Fibroblast of lung (primary cell): ENCODE measurements around the gene PTEN. TPM values are rescaled to one million over a fixed set of nuclear protein-coding genes. Genes with fewer than 3 reads are reported as not detected.

ENCODE experiments used
- DNase-seq, 2 donors: peaks; one replicate each; pipeline versions ENCODE4 v3.0.0 to v3.0.0-alpha.2; 2010; ENCODE audit warnings: low read depth in 2 of 2
- H2AFZ ChIP-seq: 2 replicates; pipeline ENCODE4 v1.5.1; 2012; ENCODE audit warnings: low read length, control low read depth, inconsistent platforms
- H3K27ac ChIP-seq: 2 replicates; pipeline ENCODE4 v1.5.1; 2011; ENCODE audit warnings: low read length, control low read depth; ENCODE audit not compliant: insufficient read depth
- H3K27me3 ChIP-seq: 2 replicates; pipeline ENCODE4 v1.5.1; 2011; ENCODE audit warnings: mild to moderate bottlenecking, low read length; ENCODE audit not compliant: control insufficient read depth, insufficient read depth
- H3K36me3 ChIP-seq: 2 replicates; pipeline ENCODE4 v1.5.1; 2011; ENCODE audit warnings: low read length; ENCODE audit not compliant: control insufficient read depth, insufficient read depth
- H3K4me1 ChIP-seq: 2 replicates; pipeline ENCODE4 v1.5.1; 2011; ENCODE audit warnings: low read length; ENCODE audit not compliant: control insufficient read depth, insufficient read depth; ENCODE audit errors: extremely low read depth
- H3K4me2 ChIP-seq: 2 replicates; pipeline ENCODE4 v1.5.1; 2011; ENCODE audit warnings: low read length, control low read depth; ENCODE audit not compliant: insufficient read depth; ENCODE audit errors: extremely low read depth
- H3K4me3 ChIP-seq, 4 experiments: fragments of 200-600 bp in 1 of 4; sonication (generic) in 1 of 4; replicated peaks in 1 of 4; 2 replicates each; pipeline ENCODE4 v1.5.1; 2011 to 2016; ENCODE audit warnings: low read length in 4 of 4, low read depth in 3 of 4, mild to moderate bottlenecking in 3 of 4, control low read depth in 2 of 4, inconsistent platforms in 1 of 4, mixed read lengths in 1 of 4; ENCODE audit not compliant: insufficient read depth in 1 of 4; ENCODE audit errors: control extremely low read depth in 1 of 4
- H3K79me2 ChIP-seq: 2 replicates; pipeline ENCODE4 v1.5.1; 2012; ENCODE audit warnings: mild to moderate bottlenecking, low read length, inconsistent platforms; ENCODE audit not compliant: control insufficient read depth, insufficient read depth
- H3K9ac ChIP-seq: 2 replicates; pipeline ENCODE4 v1.5.1; 2011; ENCODE audit warnings: mild to moderate bottlenecking, low read length, control low read depth; ENCODE audit not compliant: insufficient read depth
- H3K9me3 ChIP-seq: 2 replicates; pipeline ENCODE4 v1.5.1; 2012; ENCODE audit warnings: low read depth, low read length; ENCODE audit not compliant: control insufficient read depth, insufficient read depth
- H4K20me1 ChIP-seq: 2 replicates; pipeline ENCODE4 v1.5.1; 2011; ENCODE audit warnings: low read length; ENCODE audit not compliant: control insufficient read depth, insufficient read depth; ENCODE audit errors: extremely low read depth
- EZH2 ChIP-seq: IDR thresholded peaks from 2 replicates; pipeline ENCODE4 v1.5.1; 2012; ENCODE audit warnings: low read length, control low read depth, mild to moderate bottlenecking; ENCODE audit errors: missing control alignments
- polyA plus RNA-seq, 2 donors: library from polyadenylated mRNA; depleted of rRNA in 1 of 2; stranded (reverse) in 1 of 2; unstranded in 1 of 2; fragments of >200 nt; gene quantifications; 2 replicates each; pipeline ENCODE4 v1.2.1, GENCODE V29; 2011 to 2012; ENCODE audit warnings: missing spikeins in 1 of 2
- total RNA-seq: library from RNA; depleted of rRNA; stranded (reverse); fragments of >200 nt; gene quantifications from 2 replicates; pipeline ENCODE4 v1.2.1, GENCODE V29; 2014
- TF ChIP-seq, protein P1 (sequence below), 2 donors: IDR thresholded peaks in 1 of 2; conservative IDR thresholded peaks in 1 of 2; 1 replicate in 1 of 2; 2 replicates in 1 of 2; pipeline ENCODE4 v1.5.1; 2011 to 2012; ENCODE audit warnings: low read length in 2 of 2, control low read depth in 1 of 2, inconsistent platforms in 1 of 2, low read depth in 1 of 2, mild to moderate bottlenecking in 1 of 2

PTEN gene
- total and polyA plus RNA-seq, 2 donors (not counting 1 experiment from before 2014, with no cell fraction given) = 60.2 to 200 TPM

DNA sequence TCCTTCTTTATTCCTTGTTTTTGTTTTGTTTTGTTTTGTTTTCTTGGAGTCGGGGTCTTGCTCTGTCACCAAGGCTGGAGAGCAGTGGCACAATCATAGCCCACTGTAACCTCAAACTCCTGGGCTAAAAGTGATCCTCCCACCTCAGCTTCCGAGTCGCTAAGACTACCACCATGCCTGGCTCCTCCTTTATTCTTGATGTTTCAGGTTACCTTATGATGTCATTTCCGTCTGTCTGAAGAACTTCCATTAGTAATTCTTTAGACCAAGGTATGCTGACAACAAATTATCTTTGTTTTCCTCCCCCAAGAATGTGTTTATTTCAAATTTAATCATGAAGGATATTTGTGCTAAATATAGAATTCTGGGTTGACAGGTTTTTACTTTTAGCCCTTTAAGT, 27.3 kb upstream of the PTEN start:
- Histone ChIP-seq H3K36me3 (no peaks in the 10 kb centered on the region), H3K27ac (no peak overlapping the region), H4K20me1 (no peaks in the 10 kb centered on the region), H3K27me3 (no peaks in the 10 kb centered on the region), H3K9me3 (no peaks in the 10 kb centered on the region), H2AFZ (no peak overlapping the region), H3K4me2 (no peak overlapping the region), H3K4me1 (no peaks in the 10 kb centered on the region), H3K79me2 (no peaks in the 10 kb centered on the region), H3K4me3 (no peak overlapping the region), H3K9ac (no peak overlapping the region)
- DNase-seq = no peak
- TF ChIP-seq EZH2 = no peak
- TF ChIP-seq, protein P1, sequence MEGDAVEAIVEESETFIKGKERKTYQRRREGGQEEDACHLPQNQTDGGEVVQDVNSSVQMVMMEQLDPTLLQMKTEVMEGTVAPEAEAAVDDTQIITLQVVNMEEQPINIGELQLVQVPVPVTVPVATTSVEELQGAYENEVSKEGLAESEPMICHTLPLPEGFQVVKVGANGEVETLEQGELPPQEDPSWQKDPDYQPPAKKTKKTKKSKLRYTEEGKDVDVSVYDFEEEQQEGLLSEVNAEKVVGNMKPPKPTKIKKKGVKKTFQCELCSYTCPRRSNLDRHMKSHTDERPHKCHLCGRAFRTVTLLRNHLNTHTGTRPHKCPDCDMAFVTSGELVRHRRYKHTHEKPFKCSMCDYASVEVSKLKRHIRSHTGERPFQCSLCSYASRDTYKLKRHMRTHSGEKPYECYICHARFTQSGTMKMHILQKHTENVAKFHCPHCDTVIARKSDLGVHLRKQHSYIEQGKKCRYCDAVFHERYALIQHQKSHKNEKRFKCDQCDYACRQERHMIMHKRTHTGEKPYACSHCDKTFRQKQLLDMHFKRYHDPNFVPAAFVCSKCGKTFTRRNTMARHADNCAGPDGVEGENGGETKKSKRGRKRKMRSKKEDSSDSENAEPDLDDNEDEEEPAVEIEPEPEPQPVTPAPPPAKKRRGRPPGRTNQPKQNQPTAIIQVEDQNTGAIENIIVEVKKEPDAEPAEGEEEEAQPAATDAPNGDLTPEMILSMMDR (conservative IDR thresholded peaks at IDR 0.05 in 1 of 2, IDR thresholded peaks at IDR 0.05 in 1 of 2; ENCODE audit: low read depth in 1 of 2, low read length in 2 of 2) = no peak

DNA sequence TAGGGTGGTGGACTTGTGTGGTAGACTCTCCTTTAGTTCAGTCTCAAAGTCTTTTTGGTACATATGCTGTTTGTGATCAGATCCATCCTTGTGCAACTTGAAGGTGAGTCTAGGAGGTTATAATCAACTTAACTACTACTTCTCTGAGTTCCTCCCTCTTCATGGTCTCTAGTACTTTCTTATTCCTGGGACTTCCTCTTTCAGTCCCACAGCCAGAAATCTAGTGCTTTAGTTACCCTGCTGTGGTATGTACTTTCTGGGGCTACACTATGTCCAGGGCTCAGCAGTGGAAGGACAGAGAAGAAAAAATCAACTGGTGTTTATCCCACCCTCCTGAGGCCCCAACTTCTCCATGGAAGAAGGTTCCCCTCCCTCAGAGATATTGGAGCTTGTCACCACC, 26.0 kb upstream of the PTEN start:
- no peaks in the 10 kb centered on the region for H4K20me1 ChIP-seq
- H3K4me3 ChIP-seq = no peak overlapping the region
- H3K27me3 ChIP-seq = no peaks in the 10 kb centered on the region
- H3K4me1 ChIP-seq = peaks cover 2% of the 10 kb centered on the region
- no peak overlapping the region for H3K4me2 ChIP-seq
- no peaks in the 10 kb centered on the region for H3K9me3 ChIP-seq
- H3K27ac ChIP-seq = no peak overlapping the region
- no peak overlapping the region for H2AFZ ChIP-seq
- TF ChIP-seq, protein P1 (conservative IDR thresholded peaks at IDR 0.05 in 1 of 2, IDR thresholded peaks at IDR 0.05 in 1 of 2; ENCODE audit: low read depth in 1 of 2, low read length in 2 of 2) = no peak
- no peak for TF ChIP-seq EZH2
- H3K9ac ChIP-seq = no peak overlapping the region
- DNase-seq = no peak
- no peaks in the 10 kb centered on the region for H3K79me2 ChIP-seq
- no peaks in the 10 kb centered on the region for H3K36me3 ChIP-seq

DNA sequence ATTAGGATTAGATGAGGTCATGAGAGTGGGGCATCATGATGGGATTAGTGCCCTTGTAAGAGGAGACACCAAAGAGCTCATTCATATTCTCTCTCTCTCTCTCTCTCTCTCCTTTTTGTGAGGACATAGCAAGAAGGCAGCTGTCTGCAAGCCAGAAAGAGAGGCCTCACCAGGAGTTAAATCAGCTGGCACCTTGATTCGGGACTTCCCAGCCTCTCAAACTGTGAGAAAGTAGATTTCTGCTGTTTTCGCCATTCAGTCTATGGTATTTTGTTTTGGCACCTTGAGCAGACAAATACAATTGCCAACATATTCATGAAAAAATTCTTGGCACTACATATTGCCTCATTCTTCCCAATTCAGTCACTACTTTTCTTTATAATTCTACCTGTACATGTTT, 24.8 kb upstream of the PTEN start:
- Histone ChIP-seq H3K4me1 (peaks cover 2% of the 10 kb centered on the region), H2AFZ (no peak overlapping the region), H3K9ac (no peak overlapping the region), H3K27ac (no peak overlapping the region), H3K4me3 (no peak overlapping the region), H3K36me3 (no peaks in the 10 kb centered on the region), H3K4me2 (no peak overlapping the region), H4K20me1 (no peaks in the 10 kb centered on the region), H3K9me3 (no peaks in the 10 kb centered on the region), H3K27me3 (no peaks in the 10 kb centered on the region), H3K79me2 (no peaks in the 10 kb centered on the region)
- TF ChIP-seq, protein P1 (conservative IDR thresholded peaks at IDR 0.05 in 1 of 2, IDR thresholded peaks at IDR 0.05 in 1 of 2; ENCODE audit: low read depth in 1 of 2, low read length in 2 of 2) = no peak
- TF ChIP-seq EZH2 = no peak
- DNase-seq = peak in 1 of 2 donors; percentile 8
